Measurements from ENCODE around the gene SLAMF1. TPM values are rescaled to one million over a fixed set of nuclear protein-coding genes. Genes with fewer than 3 reads are reported as not detected.

The SLAMF1 gene
- total RNA-seq, 4 donors from 2014 or later = 0.57 to 5.0 (median 0.95) TPM

DNA sequence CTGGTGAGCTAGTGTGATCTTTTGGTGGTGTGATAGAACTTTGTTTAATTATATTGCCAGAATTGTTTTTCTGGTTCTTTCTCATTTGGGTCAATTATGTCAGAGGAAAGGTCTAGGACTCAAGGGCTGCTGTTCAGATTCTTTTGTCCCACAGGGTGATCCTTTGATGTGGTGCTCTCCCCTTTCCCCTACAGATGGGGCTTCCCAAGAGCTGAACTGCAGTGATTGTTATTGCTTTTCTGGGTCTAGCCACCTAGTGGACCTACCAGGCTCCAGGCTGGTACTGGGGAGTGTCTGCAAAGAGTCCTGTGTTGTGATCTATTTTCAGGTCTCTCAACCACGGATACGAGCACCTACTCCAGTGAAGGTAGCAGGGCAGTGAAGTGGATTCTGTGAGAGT is 41.6 kb downstream of the SLAMF1 start:
- no peak for DNase-seq (ENCODE audit: extremely low spot score)
- Histone ChIP-seq H3K4me1 (no peaks in the 10 kb centered on the region), H3K27ac (replicated peaks in 1 of 4) (no peak overlapping the region), H3K27me3 (peaks cover 0 to 18% (median 0%) of the 10 kb centered on the region in 4 donors), H3K4me3 (no peak overlapping the region), H3K36me3 (no peaks in the 10 kb centered on the region), H3K9me3 (peaks cover 0 to 22% (median 16%) of the 10 kb centered on the region in 4 donors)
- 83% methylated on average over 2 of the region's 2 CpGs for WGBS
- TF ChIP-seq POLR2AphosphoS5 (IDR thresholded peaks at IDR 0.05) = no peak
- TF ChIP-seq POLR2A (IDR thresholded peaks at IDR 0.05; ENCODE audit: low read depth) = no peak
- TF ChIP-seq CTCF (IDR thresholded peaks at IDR 0.05) = no peak
- no peak for TF ChIP-seq EP300 (IDR thresholded peaks at IDR 0.05)
- intact Hi-C loops (cut with DNase I) = loop anchor here (10.0 kb wide), 1 partner anchor 170 kb away; no protein-coding TSS in a partner anchor

- no peak overlapping the region for H3K4me3 ChIP-seq
- no peak for DNase-seq (ENCODE audit: extremely low spot score)
- H3K27me3 ChIP-seq = no peaks in the 10 kb centered on the region
- H3K4me1 ChIP-seq = no peaks in the 10 kb centered on the region
- H3K9me3 ChIP-seq = peaks cover 0 to 25% (median 18%) of the 10 kb centered on the region in 4 donors
- 93% methylated on average over 2 of the region's 2 CpGs for WGBS
- no peak for TF ChIP-seq CTCF (IDR thresholded peaks at IDR 0.05)
- TF ChIP-seq EP300 (IDR thresholded peaks at IDR 0.05) = no peak
- intact Hi-C loops (cut with DNase I) = no loop called here
- H3K36me3 ChIP-seq = no peaks in the 10 kb centered on the region
- H3K27ac ChIP-seq (replicated peaks in 1 of 4) = no peak overlapping the region
Observed at GRCh38 chr1:160597705-160598104, 49.1 kb downstream of the SLAMF1 start.

DNA sequence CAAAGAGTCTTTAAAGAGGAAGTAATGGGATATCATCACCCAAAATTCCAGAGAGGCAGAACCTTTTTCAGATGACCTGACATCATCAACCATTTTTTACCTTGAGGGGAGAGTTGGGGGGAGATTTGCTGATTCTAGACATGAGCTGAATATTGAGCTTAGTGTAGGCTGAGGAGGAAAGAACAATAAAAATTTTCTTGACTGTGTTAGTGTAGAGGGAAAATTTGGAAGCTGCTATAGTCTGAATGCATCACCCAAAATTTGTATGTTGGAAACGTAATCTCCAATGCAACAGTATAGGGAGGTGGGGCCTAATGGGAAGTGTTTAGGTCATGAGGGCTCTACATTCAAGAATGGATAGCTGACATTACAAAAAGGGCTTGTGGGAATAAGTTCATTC is 49.8 kb downstream of the SLAMF1 start:
- TF ChIP-seq POLR2A (IDR thresholded peaks at IDR 0.05; ENCODE audit: low read depth) = no peak
- no peak for TF ChIP-seq POLR2AphosphoS5 (IDR thresholded peaks at IDR 0.05)
- TF ChIP-seq EP300 (IDR thresholded peaks at IDR 0.05) = no peak
- TF ChIP-seq CTCF (IDR thresholded peaks at IDR 0.05) = no peak
- no peaks in the 10 kb centered on the region for H3K4me1 ChIP-seq
- peaks cover 0 to 27% (median 12%) of the 10 kb centered on the region in 4 donors for H3K9me3 ChIP-seq
- no peak for DNase-seq (ENCODE audit: extremely low spot score)
- no peaks in the 10 kb centered on the region for H3K27me3 ChIP-seq
- WGBS = 96% methylated on average over 1 of the region's 1 CpG
- intact Hi-C loops (cut with DNase I) = no loop called here
- no peak overlapping the region for H3K4me3 ChIP-seq
- H3K27ac ChIP-seq (replicated peaks in 1 of 4) = no peak overlapping the region
- H3K36me3 ChIP-seq = no peaks in the 10 kb centered on the region

- no peak for DNase-seq (ENCODE audit: extremely low spot score)
- H3K9me3 ChIP-seq = peaks cover 0 to 9% (median 0%) of the 10 kb centered on the region in 4 donors
- intact Hi-C loops (cut with DNase I) = no loop called here
- no peaks in the 10 kb centered on the region for H3K27me3 ChIP-seq
- H3K27ac ChIP-seq (replicated peaks in 1 of 4) = no peak overlapping the region
- H3K4me3 ChIP-seq = no peak overlapping the region
- 74% methylated on average over 1 of the region's 1 CpG for WGBS
- no peaks in the 10 kb centered on the region for H3K4me1 ChIP-seq
- TF ChIP-seq CTCF (IDR thresholded peaks at IDR 0.05) (no peak), POLR2A (IDR thresholded peaks at IDR 0.05; ENCODE audit: low read depth) (no peak), EP300 (IDR thresholded peaks at IDR 0.05) (no peak), POLR2AphosphoS5 (IDR thresholded peaks at IDR 0.05) (no peak)
- H3K36me3 ChIP-seq = no peaks in the 10 kb centered on the region
Observed at GRCh38 chr1:160590488-160590887, 56.4 kb downstream of the SLAMF1 start.

- H3K27me3 ChIP-seq = no peaks in the 10 kb centered on the region
- 79% methylated on average over 6 of the region's 6 CpGs for WGBS
- TF ChIP-seq POLR2A (IDR thresholded peaks at IDR 0.05; ENCODE audit: low read depth) (no peak), POLR2AphosphoS5 (IDR thresholded peaks at IDR 0.05) (no peak), CTCF (IDR thresholded peaks at IDR 0.05) (no peak), EP300 (IDR thresholded peaks at IDR 0.05) (no peak)
- intact Hi-C loops (cut with DNase I) = no loop called here
- H3K4me1 ChIP-seq = no peaks in the 10 kb centered on the region
- peaks cover 0 to 7% (median 0%) of the 10 kb centered on the region in 4 donors for H3K9me3 ChIP-seq
- no peaks in the 10 kb centered on the region for H3K36me3 ChIP-seq
- DNase-seq (ENCODE audit: extremely low spot score) = no peak
- H3K27ac ChIP-seq (replicated peaks in 1 of 4) = no peak overlapping the region
- no peak overlapping the region for H3K4me3 ChIP-seq
Observed at GRCh38 chr1:160588468-160588867, 58.4 kb downstream of the SLAMF1 start.
